ENCODE results near the gene GSDME. TPM values are rescaled to one million over a fixed set of nuclear protein-coding genes. Genes with fewer than 3 reads are reported as not detected.

GSDME gene
- total RNA-seq (ENCODE audit: low replicate concordance): 5.6 and 10.8 TPM in 2 replicates
- long read RNA-seq, transcript GSDME-215 (10 exons, 2,250 nt): major isoform, 45 of 66 reads
- long read RNA-seq, partial matches to known transcripts: 10 of 66 reads
- long read RNA-seq, other reads (novel, unspliced or antisense): 9 of 66 reads

DNA sequence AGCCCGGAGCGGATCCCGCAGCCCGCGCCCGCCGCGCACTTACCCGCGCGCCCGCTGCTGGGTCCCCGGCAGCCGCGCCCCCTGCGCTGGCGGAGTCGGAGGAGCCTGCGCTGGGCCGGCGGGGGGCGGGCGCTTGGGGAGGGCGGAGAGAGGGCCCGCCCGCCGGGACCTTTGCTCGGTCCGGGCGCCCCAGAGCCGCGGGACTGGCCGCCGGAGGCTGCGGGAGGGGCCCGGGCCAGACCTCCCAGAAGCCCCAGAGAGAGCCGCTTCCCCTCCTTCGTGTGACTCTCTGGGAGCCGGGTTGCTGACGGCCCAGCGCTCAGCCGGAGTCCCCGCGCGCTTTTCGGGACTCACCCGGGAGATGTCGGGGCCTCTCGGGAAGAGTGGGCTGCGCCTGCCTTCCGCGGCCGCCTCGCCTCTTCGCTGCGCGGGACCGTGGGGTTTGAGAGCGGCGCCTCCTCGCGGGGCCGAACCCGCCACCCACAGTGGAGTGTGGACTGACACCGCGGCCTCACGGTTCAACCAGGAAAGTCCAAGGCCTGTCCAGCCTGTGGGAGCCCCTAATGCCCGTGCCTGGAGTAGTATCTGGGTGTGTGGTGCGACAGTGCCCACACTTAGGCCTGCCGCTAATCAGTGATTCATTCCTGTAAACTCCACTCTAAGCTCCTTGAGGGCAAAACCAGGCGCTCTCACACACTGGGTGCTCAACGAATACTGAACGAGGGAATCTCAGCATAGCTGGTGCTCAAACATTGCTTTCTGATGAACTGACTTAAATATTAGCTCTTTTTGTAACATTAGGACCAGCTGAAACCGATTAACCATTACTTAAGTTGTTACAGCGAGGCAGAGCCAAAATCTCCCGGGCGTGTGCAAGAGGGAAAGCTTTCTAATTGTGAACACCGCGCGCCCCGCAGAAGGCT, at the start of gene GSDME:
Gene GSDME, minus strand, starts transcription at position 112 of the 923 bp plus-strand sequence. CDS start 7,690 bp downstream, outside the sequence.
- Mint-ChIP-seq H3K4me3 (peak within 1 kb of the TSS; percentile 93), H3K36me3 (no peaks in the 10 kb centered on the region), H3K27ac (peak within 1 kb of the TSS; percentile 43), H3K27me3 (peaks cover 42% of the 10 kb centered on the region), H3K9me3 (no peaks in the 10 kb centered on the region), H3K4me1 (ENCODE audit: unreplicated experiment) (peaks cover 12% of the 10 kb centered on the region)
- TF ChIP-seq, protein P1, sequence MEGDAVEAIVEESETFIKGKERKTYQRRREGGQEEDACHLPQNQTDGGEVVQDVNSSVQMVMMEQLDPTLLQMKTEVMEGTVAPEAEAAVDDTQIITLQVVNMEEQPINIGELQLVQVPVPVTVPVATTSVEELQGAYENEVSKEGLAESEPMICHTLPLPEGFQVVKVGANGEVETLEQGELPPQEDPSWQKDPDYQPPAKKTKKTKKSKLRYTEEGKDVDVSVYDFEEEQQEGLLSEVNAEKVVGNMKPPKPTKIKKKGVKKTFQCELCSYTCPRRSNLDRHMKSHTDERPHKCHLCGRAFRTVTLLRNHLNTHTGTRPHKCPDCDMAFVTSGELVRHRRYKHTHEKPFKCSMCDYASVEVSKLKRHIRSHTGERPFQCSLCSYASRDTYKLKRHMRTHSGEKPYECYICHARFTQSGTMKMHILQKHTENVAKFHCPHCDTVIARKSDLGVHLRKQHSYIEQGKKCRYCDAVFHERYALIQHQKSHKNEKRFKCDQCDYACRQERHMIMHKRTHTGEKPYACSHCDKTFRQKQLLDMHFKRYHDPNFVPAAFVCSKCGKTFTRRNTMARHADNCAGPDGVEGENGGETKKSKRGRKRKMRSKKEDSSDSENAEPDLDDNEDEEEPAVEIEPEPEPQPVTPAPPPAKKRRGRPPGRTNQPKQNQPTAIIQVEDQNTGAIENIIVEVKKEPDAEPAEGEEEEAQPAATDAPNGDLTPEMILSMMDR (conservative IDR thresholded peaks at IDR 0.05): no peak
- DNase-seq (ENCODE audit: extremely low spot score, unreplicated experiment): peak; percentile 77

DNA sequence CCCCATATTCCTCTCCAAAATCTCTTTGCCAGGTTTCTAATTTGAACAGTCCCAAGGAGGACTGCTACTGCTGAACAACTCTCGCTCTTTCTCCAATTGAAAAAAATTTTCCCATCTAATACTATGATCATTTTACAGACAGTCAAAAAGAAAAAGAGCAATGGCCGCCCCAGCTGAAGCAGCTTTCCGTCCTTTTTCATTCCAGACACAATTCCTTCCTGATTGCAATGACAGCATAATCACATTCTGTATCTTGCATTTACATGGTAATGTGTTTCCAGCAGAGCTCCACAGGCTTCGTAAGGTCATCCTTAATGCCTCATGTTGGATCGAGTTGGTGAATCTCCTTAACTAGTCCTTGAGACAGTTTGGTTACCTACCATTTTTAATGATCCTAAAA, 45.0 kb upstream of the GSDME start:
- Mint-ChIP-seq H3K9me3 (no peaks in the 10 kb centered on the region), H3K27ac (no peak overlapping the region), H3K4me3 (no peak overlapping the region), H3K27me3 (no peaks in the 10 kb centered on the region), H3K4me1 (ENCODE audit: unreplicated experiment) (no peaks in the 10 kb centered on the region), H3K36me3 (peaks cover 7% of the 10 kb centered on the region)
- TF ChIP-seq, protein P1 (conservative IDR thresholded peaks at IDR 0.05): no peak
- no peak for DNase-seq (ENCODE audit: extremely low spot score, unreplicated experiment)

DNA sequence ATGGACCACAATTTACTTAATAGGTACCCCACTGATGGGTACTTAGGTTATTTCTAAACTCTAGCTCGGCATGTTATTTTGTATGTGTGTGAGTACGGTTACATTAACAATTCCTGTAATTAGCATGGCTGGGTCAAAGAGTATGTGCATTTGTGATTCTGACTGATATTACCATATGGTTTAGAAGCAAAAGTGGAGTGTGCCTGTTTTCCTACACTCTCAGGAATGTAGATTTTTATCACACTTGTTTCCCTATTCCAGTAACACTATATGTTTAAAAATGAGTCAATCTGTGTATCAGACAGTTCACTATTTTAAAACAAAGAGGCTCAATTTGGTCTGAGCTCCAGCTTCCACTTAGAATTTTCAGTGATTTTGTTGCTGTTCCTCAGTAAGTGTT, 44.6 kb upstream of the GSDME start:
- Mint-ChIP-seq H3K4me1 (ENCODE audit: unreplicated experiment) (no peaks in the 10 kb centered on the region), H3K27me3 (no peaks in the 10 kb centered on the region), H3K4me3 (no peak overlapping the region), H3K27ac (no peak overlapping the region), H3K36me3 (peaks cover 7% of the 10 kb centered on the region), H3K9me3 (no peaks in the 10 kb centered on the region)
- TF ChIP-seq, protein P1 (conservative IDR thresholded peaks at IDR 0.05): no peak
- no peak for DNase-seq (ENCODE audit: extremely low spot score, unreplicated experiment)

DNA sequence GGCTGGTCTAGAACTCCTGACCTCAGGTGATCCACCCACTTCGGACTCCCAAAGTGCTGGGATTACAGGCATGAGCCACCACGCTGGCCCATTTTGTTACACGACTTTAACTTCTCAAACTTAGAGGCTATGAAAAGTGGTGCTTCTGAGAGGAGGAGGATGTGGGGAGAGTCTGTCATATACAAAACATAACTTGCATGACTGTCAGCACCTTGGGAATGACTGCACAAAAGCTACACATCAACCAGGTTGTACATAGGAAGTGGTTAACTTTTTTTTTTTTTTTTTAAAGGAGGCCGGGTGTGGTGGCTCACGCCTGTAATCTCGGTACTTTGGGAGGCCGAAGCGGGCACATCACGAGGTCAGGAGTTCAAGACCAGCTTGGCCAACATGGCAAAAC, 43.4 kb upstream of the GSDME start:
- Mint-ChIP-seq H3K36me3 (peaks cover 7% of the 10 kb centered on the region), H3K27me3 (no peaks in the 10 kb centered on the region), H3K4me3 (no peak overlapping the region), H3K4me1 (ENCODE audit: unreplicated experiment) (no peaks in the 10 kb centered on the region), H3K9me3 (no peaks in the 10 kb centered on the region), H3K27ac (no peak overlapping the region)
- TF ChIP-seq, protein P1 (conservative IDR thresholded peaks at IDR 0.05): no peak
- no peak for DNase-seq (ENCODE audit: extremely low spot score, unreplicated experiment)

DNA sequence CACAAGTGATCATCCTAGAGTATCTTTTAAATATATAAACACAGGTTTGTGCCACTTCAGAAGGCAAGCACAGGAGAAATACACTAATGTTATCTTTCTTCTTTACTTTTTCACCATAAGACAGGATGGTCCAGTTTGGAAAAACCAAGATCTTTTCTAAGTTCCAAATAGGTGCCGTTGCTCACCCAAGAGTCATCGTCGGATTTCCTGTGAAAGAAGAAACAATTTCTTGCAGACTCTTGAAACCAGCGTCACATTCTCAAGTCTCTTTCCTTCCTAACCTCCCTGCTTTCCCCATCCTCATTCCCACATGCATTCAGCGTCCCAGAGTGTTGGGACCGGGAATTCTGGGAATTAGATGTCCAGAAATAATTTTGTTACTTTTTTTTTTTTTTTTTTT, 42.8 kb upstream of the GSDME start:
- TF ChIP-seq, protein P1 (conservative IDR thresholded peaks at IDR 0.05): no peak
- Mint-ChIP-seq H3K4me1 (ENCODE audit: unreplicated experiment) (no peaks in the 10 kb centered on the region), H3K9me3 (no peaks in the 10 kb centered on the region), H3K27ac (no peak overlapping the region), H3K36me3 (peaks cover 7% of the 10 kb centered on the region), H3K4me3 (no peak overlapping the region), H3K27me3 (no peaks in the 10 kb centered on the region)
- no peak for DNase-seq (ENCODE audit: extremely low spot score, unreplicated experiment)

Measured in type B pancreatic cell (in vitro differentiated cells).